Heart right ventricle (tissue), 16 donors: Measurements from ENCODE around the gene ADGRD1. TPM values are rescaled to one million over a fixed set of nuclear protein-coding genes. Genes with fewer than 3 reads are reported as not detected.

Source experiments
- ATAC-seq, 8 donors: fragments of 200-7000 bp; cut with Tn5 transposase; one replicate each; pipeline ENCODE4 v1.9.1; 2020; ENCODE audit warnings: mild to moderate bottlenecking in 8 of 8, moderate library complexity in 8 of 8, moderate number of reproducible peaks in 1 of 8
- DNase-seq, 2 donors: peaks; one replicate each; pipeline ENCODE4 v3.0.0-alpha.2; 2020
- H3K27ac ChIP-seq, 10 donors: fragments of 200-600 bp; sonication (generic) in 2 of 10; one replicate each; pipeline versions ENCODE4 v1.5.0 to v1.8.0; 2020 to 2022; ENCODE audit warnings: mild to moderate bottlenecking in 3 of 10
- H3K27me3 ChIP-seq, 7 donors: fragments of 200-600 bp; one replicate each; pipeline ENCODE4 v1.8.0; 2021 to 2022; ENCODE audit warnings: mild to moderate bottlenecking in 2 of 7
- H3K36me3 ChIP-seq, 9 donors: fragments of 200-600 bp; sonication (generic) in 1 of 9; one replicate each; pipeline versions ENCODE4 v1.5.0 to v1.8.0; 2020 to 2022; ENCODE audit warnings: mild to moderate bottlenecking in 2 of 9
- H3K4me1 ChIP-seq, 9 donors: fragments of 200-600 bp; sonication (generic) in 1 of 9; one replicate each; pipeline versions ENCODE4 v1.5.0 to v1.8.0; 2020 to 2022; ENCODE audit warnings: mild to moderate bottlenecking in 4 of 9
- H3K4me3 ChIP-seq, 10 donors: fragments of 200-600 bp; sonication (generic) in 2 of 10; one replicate each; pipeline versions ENCODE4 v1.5.0 to v1.8.0; 2020 to 2022; ENCODE audit warnings: mild to moderate bottlenecking in 7 of 10, moderate library complexity in 2 of 10
- H3K9me3 ChIP-seq, 11 donors: fragments of 200-600 bp in 10 of 11; sonication (generic) in 2 of 11; one replicate each; pipeline versions ENCODE4 v1.5.0 to v1.8.0; 2013 to 2022; ENCODE audit warnings: mild to moderate bottlenecking in 2 of 11, control low read depth in 1 of 11, moderate library complexity in 1 of 11
- CTCF ChIP-seq, 9 donors: fragments of 200-600 bp; sonication (generic) in 2 of 9; IDR thresholded peaks; one replicate each; pipeline versions ENCODE4 v1.5.0 to v1.8.0; 2021 to 2022; ENCODE audit warnings: antibody characterized with exemption in 9 of 9, mild to moderate bottlenecking in 5 of 9, moderate library complexity in 1 of 9
- WGBS, 2 donors: extraction: QIAGEN DNeasy Blood & Tissue Kit; methylation state at CpG; one replicate each; pipeline ENCODE4 v1.1.7; 2013; ENCODE audit warnings: inconsistent platforms in 1 of 2; 5-methylcytosine and 5-hydroxymethylcytosine counted together
- intact Hi-C, 10 donors: fragments of 100-400 bp; cut with DNase I; formaldehyde crosslinking; loops; one replicate each; pipeline versions ENCODE4 v1.11.1 to v1.14.2; 2022
- polyA plus RNA-seq, 2 donors: library from polyadenylated mRNA; stranded (reverse); fragments of 200-250 nt; gene quantifications; one replicate each; pipeline ENCODE4 v1.2.3, GENCODE V29; 2013
- total RNA-seq, 10 donors: library from RNA; stranded (reverse); fragmentation: NEBNext Ultra II Directional in 3 of 10; extraction: Animal tissue kit (Norgen Biotek cat#: 25700) in 3 of 10; gene quantifications; one replicate each; pipeline versions ENCODE4 v1.2.1 to v1.2.4, GENCODE V29; 2021 to 2023
- donor health status: Arrhythmogenic right ventricular cardiomyopathy.
- donor health status: ischemic (EF 13 %, LVEDD 7.1; RV severe dilation, severe dysfunction).
- donor health status: healthy with polysubstance abuse.
- donor health status: DM: no; HTN: yes; CAD: no.
- donor health status: DM: no; HTN: no; CAD: no.
- donor health status: ischemic (EF 25% LVEDD 6.9; RV normal size, moderate dysfunction).
- donor health status: ischemic (EF 25% LVEDD 5.7; RV mildly dilated, moderate dysfunction).
- donor health status: healthy.
- donor health status: DM: yes; HTN: yes; CAD: no.
- donor health status: Ischemic cardiomyopathy.
- donor health status: ischemic (EF 35%, LVEDD 5.7; RV mildly dilated, moderate dysfunction).
- donor health status: nonischemic (EF 11% LVEDD 7.7; RV severe dilation, severe dysfunction).
- donor health status: DM: yes; HTN: yes; CAD: no.
- donor health status: PGD.
- donor health status: ischemic (EF 29% LVEDD 5.4; RV normal size, mild dysfunction).
- donor health status: nonischemic (EF 23%, LVEDD 6.1; RV moderate dilation, normal function).

ADGRD1 gene
- total and polyA plus RNA-seq, 12 donors: 16.8 to 157 (median 69.7) TPM

- intact Hi-C loops: no loop called here
- H3K4me3 ChIP-seq: no peak overlapping the region
- 89 to 91% methylated on average over 25 of the region's 25 CpGs for WGBS, 2 donors
- DNase-seq: no peak
- H3K27me3 ChIP-seq: no peaks in the 10 kb centered on the region
- no peak for TF ChIP-seq CTCF (IDR thresholded peaks at IDR 0.05)
- peaks cover 0 to 36% (median 0%) of the 10 kb centered on the region in 9 donors for H3K36me3 ChIP-seq
- H3K4me1 ChIP-seq: peaks cover 0 to 9% (median 4%) of the 10 kb centered on the region in 9 donors
- H3K9me3 ChIP-seq: no peaks in the 10 kb centered on the region
- no peak overlapping the region for H3K27ac ChIP-seq
- no peak for ATAC-seq
Measured at GRCh38 chr12:131120831-131121271, 167.1 kb downstream of the ADGRD1 start.

DNA sequence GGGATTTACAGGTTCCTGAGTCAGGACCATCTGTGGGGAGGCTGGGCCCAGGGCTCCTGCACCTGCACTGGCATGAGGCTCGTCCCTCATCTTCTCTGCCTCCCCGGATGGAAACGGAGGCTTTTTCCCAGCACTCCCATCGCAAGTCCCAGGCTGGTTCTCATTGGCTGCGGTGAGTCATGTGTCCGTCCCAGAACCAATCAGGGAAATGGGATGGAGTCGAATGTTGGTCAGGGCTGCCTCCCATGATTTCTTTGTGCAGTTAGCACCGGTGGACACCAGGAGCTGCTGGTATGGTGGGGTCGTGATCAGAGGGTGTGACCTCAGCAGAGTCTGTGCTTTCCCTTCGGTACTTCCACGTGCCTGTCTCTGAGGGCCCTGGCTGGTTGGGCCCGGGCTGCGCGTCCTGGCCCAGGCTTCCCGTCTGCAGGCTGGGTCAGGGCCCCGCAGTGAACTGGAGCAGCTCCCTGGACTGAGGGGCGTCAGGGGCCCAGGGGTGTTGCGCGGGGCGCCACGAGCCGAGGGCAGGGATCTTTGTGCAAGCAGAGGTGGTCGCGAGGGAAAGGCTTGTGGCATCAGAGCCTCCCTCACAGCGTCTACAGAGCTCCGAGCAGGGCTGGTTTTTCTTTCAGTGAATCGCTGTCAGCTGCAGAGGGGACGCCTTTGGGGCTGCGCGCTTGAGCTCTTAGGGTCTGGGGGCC, 168.1 kb downstream of the ADGRD1 start:
- Histone ChIP-seq H3K27me3 (no peaks in the 10 kb centered on the region), H3K27ac (no peak overlapping the region), H3K4me1 (peaks cover 0 to under 1% (median 0%) of the 10 kb centered on the region in 9 donors), H3K4me3 (no peak overlapping the region), H3K36me3 (peaks cover 0 to 36% (median 0%) of the 10 kb centered on the region in 9 donors), H3K9me3 (no peaks in the 10 kb centered on the region)
- intact Hi-C loops: no loop called here
- no peak for TF ChIP-seq CTCF (IDR thresholded peaks at IDR 0.05)
- DNase-seq (no peak), ATAC-seq (peak in 1 of 8 donors; percentile 28)
- whole genome bisulfite sequencing, 2 donors: 89 to 91% methylated on average over 30 of the region's 30 CpGs

DNA sequence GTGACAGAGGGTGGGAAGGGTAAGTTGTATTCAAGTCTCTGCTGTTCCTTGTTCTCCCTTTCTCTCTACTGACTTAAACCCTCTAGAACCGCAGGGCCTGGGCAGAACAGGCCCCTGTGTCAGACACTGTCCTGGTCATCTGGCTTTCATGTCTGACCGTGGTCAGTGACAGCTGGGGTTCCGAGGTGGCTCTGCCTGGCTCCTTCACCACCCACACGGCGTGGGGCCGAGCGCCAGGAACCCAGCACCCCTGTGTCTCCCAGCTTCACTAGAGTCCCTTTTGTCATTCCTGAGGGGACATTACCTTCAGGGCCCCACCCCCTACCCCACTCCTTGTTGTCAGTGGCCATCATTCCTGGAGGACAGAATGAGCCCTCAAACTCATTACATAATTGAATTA, 168.9 kb downstream of the ADGRD1 start:
- intact Hi-C loops: no loop called here
- Histone ChIP-seq H3K27me3 (no peaks in the 10 kb centered on the region), H3K9me3 (no peaks in the 10 kb centered on the region), H3K36me3 (peaks cover 0 to 34% (median 0%) of the 10 kb centered on the region in 9 donors), H3K27ac (no peak overlapping the region), H3K4me3 (no peak overlapping the region), H3K4me1 (no peaks in the 10 kb centered on the region)
- no peak for DNase-seq
- no peak for TF ChIP-seq CTCF (IDR thresholded peaks at IDR 0.05)
- WGBS, 2 donors: 92 to 94% methylated on average over 7 of the region's 7 CpGs
- ATAC-seq: no peak

DNA sequence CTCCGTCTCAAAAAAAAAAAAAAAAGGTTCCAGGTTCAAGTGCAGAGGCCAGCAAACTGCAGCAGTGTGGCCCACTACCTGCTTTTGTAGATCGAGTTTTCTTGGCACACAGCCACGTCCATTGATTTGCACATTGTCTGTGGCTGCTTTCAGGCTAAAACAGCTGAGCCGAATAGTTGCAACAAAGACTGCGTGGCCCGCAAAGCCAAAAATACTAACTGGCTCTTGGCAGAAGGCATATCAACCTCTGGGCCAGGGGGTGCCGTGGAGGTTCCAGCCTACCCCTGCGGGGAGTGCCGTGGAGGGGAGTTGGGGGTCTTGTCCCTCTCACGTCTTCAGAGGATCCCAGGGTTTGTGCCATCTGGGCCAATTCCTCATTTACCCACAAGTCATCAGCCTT, 170.1 kb downstream of the ADGRD1 start:
- H3K27ac ChIP-seq: no peak overlapping the region
- H3K9me3 ChIP-seq: no peaks in the 10 kb centered on the region
- peaks cover 0 to 27% (median 0%) of the 10 kb centered on the region in 9 donors for H3K36me3 ChIP-seq
- H3K27me3 ChIP-seq: no peaks in the 10 kb centered on the region
- no peak for TF ChIP-seq CTCF (IDR thresholded peaks at IDR 0.05)
- no peak for DNase-seq
- intact Hi-C loops: no loop called here
- 93 to 94% methylated on average over 10 of the region's 10 CpGs for WGBS, 2 donors
- no peak overlapping the region for H3K4me3 ChIP-seq
- ATAC-seq: no peak
- no peaks in the 10 kb centered on the region for H3K4me1 ChIP-seq
